Epithelial cell of esophagus (primary cell): ENCODE results near the gene ACTG1.

Source experiments
- DNase-seq: peaks from one replicate; pipeline ENCODE4 v3.0.0; 2010; ENCODE audit warnings: low read depth
- H3K4me3 ChIP-seq: 2 replicates; pipeline ENCODE4 v1.5.1; 2011; ENCODE audit warnings: mild to moderate bottlenecking, low read length, control low read depth
- TF ChIP-seq, protein P1 (sequence below): IDR thresholded peaks from 2 replicates; pipeline ENCODE4 v1.5.1; 2011; ENCODE audit warnings: low read depth, mild to moderate bottlenecking, low read length, control low read depth, inconsistent platforms; ENCODE audit not compliant: insufficient read depth; ENCODE audit errors: missing control alignments

Gene ACTG1

DNA sequence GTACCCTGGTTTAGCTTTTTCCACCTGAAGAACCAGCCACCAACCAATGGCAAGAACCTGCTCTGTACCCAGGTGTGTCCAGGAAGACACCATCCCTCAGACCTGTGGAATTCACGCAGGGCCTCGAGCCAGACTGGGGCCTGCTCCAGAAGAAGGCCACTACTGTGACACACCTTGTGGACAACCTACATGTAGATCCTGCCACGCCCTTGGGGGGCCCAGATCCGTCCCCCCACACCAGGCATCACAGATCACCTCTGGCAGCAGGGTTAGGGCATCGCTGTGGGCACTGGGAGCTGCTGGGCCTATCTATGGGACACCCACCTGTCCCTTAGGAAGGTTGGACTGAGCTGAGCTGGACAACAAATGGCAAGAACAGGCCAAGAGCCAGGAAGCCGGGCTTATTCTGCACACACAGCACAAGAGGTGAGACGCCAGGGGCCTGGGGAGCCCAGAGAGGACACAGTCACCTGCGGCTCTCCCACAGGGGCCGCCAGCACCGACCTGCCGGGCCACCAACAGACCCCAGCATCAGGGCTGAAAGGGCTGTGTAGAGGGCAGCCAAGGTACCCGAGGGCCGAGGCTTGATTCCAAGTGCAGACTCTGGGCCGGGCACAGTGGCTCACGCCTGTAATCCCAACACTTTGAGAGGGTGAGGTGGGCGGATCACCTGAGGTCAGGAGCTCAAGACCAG is 31.8 kb upstream of the ACTG1 start:
- DNase-seq: no peak
- H3K4me3 ChIP-seq: no peak overlapping the region
- TF ChIP-seq, protein P1, sequence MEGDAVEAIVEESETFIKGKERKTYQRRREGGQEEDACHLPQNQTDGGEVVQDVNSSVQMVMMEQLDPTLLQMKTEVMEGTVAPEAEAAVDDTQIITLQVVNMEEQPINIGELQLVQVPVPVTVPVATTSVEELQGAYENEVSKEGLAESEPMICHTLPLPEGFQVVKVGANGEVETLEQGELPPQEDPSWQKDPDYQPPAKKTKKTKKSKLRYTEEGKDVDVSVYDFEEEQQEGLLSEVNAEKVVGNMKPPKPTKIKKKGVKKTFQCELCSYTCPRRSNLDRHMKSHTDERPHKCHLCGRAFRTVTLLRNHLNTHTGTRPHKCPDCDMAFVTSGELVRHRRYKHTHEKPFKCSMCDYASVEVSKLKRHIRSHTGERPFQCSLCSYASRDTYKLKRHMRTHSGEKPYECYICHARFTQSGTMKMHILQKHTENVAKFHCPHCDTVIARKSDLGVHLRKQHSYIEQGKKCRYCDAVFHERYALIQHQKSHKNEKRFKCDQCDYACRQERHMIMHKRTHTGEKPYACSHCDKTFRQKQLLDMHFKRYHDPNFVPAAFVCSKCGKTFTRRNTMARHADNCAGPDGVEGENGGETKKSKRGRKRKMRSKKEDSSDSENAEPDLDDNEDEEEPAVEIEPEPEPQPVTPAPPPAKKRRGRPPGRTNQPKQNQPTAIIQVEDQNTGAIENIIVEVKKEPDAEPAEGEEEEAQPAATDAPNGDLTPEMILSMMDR: no peak

DNA sequence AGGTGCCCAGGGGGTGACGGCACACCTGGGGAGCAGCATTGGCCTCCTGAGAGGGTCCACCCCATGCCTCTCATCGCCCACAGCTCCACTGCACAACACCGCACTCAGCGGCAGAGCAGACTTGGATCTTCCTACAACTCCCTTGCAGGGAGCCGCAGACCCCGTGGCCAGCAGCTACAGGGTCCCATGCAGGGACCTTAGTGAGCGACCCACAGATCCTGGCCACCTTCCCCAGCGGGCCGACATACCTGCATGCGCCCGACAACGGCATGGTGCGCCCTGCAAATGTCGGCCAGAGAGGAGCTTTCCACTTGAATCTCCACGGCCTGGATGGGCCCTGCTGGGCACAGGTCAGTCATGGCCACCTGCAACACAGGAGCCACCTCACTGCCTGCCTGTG is 31.2 kb upstream of the ACTG1 start:
- H3K4me3 ChIP-seq: no peak overlapping the region
- TF ChIP-seq, protein P1: no peak
- no peak for DNase-seq

DNA sequence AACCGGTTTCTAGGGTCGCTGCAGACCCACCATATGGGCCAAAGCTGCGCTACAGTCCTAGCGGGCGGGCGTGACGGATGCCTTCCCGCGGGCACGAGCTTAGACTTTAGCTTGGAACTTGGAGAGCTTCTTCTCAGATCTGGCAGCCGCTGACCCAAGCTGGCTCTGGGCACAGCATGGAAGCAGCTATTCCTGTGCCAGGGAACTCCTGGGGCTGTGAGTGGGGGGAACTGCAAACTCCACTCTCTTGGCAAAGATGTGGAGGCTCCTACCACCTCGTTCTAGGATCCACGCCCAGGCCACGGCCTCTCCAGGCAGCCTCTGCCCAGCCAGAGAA is 30.7 kb upstream of the ACTG1 start:
- H3K4me3 ChIP-seq: no peak overlapping the region
- TF ChIP-seq, protein P1: no peak
- DNase-seq: no peak

DNA sequence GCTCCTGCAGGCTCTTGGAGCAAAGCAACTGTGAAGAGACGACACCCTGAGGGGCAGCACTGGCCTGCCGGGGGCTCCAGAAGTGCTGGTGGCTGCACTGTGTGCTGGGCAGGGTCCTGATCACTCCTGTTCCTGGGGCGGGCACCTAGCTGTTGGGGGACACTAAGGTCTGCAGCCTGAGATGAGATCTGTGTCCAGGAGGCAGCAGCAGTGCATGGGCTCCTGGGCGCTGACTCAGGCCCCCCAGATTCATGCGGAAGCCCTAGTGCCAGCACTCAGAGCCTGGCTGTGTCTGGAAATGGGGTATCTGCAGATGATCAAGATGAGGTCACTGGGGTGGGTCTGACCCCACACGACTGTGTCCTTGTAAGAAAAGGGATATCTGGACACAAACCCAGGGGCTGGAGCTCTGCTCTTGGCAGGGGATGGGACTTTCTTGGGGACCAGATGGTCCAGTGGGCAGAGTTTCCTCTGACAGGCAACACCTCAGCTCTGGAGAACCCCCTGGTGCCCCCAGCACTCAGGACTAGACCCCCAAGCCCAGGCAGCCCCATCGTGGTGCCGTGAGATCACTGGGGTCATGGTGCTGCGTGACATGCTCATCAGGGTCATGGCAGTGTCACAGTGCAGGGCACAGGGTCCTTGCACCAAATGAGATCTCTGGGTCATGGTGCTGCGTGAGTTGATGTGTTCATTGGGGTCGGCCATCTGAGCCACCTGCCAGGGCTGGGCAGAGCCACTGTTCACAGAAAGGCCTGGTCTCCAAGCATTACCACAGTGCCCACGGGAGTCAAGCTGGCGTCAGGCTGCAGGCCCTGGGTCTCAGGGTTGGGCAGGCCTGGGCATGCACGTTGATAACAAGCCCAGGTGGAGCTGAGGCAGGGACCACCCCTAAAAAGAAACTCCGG is 30.1 kb upstream of the ACTG1 start:
- TF ChIP-seq, protein P1: no peak
- no peak for DNase-seq
- H3K4me3 ChIP-seq: no peak overlapping the region

DNA sequence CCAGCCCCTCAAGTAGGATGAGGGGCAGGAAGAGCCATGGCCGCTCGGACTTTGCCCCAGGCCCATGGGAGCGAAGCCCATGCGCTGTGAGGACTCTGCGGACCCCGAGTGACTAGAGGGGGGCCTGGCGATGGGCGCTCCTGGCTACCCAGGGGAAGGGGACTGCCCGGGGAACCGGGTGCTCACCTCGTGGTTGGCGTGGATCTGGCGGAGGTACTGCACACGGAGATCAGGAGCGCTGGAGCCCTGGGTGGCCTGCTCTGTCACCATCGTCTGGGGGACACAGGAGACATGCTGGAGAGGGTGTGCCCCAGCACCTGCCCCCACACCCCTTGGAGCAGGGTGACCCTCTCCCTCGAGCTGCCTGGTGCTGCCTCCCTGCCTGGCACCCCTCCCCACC is 28.5 kb upstream of the ACTG1 start:
- no peak overlapping the region for H3K4me3 ChIP-seq
- TF ChIP-seq, protein P1: no peak
- DNase-seq: no peak

DNA sequence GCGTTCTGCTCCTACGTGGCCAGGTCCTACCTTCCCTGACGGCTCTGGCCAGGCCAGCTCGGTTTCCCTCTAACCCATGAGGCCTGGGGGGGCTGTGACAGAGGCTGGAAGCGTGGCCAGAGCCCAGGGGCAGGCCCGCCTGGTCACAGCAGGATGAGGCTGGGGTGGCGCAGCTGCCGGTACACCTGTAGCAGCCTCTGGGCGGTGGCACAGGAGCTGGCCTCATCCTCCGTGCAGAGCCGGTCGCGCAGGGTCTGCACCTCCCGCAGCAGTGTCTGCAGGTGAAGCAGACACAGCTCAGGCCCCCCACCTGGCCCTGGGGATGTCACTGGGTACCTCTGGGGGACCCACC is 28.1 kb upstream of the ACTG1 start:
- TF ChIP-seq, protein P1: no peak
- H3K4me3 ChIP-seq: no peak overlapping the region
- no peak for DNase-seq
